NCI-H1436 (cell line): Measurements from ENCODE around the gene ACTL10.

Experiments
- DNase-seq: peaks from one replicate; lab custom pipeline; 2025; lab: John Stamatoyannopoulos, UW

ACTL10 gene

GRCh38 chr20:33664085-33664761 lies 2.5 kb upstream of the ACTL10 start:
- DNase-seq: no peak

GRCh38 chr20:33664762-33665144 lies 2.0 kb upstream of the ACTL10 start:
- DNase-seq: no peak

GRCh38 chr20:33667245-33667675 lies 517 bp downstream of the ACTL10 start:
- no peak for DNase-seq

DNA sequence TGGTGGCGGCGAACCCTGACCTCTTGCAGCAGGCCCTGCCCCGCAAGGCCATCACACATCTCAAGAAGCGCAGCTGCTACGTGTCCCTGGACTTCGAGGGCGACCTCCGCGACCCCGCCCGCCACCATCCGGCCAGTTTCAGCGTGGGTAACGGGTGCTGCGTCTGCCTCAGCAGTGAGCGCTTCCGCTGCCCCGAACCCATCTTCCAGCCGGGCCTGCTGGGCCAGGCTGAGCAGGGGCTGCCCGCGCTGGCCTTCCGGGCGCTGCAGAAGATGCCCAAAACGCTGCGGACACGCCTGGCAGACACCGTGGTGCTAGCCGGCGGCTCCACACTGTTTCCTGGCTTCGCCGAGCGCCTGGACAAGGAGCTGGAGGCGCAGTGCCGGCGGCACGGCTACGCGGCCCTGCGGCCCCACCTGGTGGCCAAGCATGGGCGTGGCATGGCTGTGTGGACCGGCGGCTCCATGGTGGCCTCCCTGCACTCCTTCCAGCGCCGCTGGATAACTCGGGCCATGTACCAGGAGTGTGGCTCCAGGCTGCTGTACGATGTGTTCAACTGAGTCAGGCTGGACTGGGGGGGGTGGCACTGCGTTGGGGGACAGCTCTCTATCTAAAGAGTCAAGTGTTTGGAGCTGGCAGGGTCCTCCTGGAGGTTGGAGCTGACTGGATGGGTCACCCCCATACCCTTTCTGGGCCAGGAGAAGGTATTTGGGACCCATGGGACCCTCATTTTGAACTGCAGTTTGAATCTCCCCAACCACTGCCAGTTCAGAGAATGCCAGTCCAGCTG lies 1.1 kb downstream of the ACTL10 start:
- no peak for DNase-seq

DNA sequence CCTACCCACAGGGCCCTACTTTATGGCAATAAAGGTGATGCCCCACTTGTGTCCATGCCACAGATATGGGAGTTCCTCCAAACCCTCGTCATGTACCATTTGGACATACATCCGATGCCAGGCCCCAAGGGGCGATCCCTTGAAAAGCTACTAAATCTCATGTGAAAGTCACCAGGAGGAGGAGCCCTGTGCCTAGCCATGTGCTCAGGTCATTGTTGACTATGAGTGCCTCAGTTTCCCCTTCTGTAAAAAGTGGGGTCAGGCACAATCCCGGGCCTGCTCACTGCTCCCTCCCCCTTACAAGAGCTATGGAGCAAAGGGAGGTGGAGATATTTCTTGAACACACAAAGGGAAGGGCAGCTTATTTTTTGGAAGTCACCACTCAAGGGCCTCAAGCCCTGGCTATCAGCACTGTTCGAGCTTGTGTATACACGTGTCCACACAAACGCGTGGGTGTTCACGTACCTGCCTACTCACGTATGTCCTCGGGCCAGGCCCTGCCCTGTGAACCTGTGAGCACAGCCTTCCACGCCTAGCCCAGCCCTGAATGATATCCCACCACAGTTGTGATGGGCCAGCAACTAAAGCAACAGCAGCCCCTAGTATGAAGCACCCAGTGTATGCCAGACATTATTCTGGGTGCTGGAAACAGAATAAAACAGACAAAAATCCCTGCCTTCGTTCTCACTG lies 1.9 kb downstream of the ACTL10 start:
- no peak for DNase-seq

DNA sequence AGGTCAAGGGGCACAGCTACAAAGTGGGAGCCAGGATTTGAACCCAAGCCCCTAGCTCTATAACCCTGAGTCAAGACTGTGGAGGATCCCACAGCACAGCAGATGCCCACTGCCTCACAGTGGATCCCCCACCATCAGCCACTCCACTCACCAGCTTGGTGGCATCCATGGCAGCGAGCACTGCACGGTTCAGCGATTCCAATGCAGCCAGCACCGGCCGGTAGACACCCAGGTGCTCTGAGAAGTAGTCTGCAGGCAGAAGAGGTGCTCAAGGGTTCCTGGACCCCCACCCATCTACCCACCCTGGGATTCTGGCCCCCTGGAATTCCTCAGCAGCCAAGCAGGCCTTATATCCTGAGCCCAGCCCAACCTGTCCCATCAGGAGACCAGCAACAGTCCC lies 2.5 kb downstream of the ACTL10 start:
- no peak for DNase-seq

DNA sequence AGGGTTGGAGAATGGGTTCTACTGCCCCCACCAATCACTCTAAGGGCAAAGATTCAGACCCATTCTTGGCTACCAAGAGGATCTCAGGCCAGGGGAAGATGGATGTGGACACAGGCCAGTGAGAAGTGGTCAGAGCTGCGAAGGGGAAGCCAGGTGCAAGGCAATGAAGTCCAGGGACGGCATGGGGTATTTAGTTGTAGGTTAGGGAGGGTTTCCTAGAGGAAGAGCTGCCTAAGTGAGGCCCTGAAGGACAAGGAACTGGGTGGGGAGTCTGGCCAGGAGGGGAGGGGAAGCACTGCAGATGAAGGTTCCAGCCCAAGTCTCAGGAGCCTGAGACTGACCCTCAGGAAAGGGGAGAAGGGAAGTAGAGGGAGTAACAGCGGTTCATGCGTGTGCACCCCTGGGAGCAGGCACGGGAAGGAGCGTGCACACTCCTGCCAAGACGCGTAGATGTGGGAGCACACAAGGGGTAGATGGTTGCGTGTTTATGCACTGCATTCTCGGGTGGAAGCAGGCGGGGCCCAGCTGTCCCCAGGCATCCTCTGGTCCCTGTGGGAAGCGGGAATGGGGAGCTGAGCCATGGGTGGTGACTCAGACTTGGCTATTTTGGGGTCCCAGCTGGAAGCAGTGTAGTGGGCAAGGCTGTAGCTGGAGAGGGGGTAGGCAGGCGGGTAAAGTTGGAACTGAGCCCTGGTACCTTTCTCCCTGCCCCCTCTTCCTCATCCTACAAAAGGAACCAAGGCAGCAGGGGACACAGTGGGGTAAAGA lies 3.3 kb downstream of the ACTL10 start:
- no peak for DNase-seq

DNA sequence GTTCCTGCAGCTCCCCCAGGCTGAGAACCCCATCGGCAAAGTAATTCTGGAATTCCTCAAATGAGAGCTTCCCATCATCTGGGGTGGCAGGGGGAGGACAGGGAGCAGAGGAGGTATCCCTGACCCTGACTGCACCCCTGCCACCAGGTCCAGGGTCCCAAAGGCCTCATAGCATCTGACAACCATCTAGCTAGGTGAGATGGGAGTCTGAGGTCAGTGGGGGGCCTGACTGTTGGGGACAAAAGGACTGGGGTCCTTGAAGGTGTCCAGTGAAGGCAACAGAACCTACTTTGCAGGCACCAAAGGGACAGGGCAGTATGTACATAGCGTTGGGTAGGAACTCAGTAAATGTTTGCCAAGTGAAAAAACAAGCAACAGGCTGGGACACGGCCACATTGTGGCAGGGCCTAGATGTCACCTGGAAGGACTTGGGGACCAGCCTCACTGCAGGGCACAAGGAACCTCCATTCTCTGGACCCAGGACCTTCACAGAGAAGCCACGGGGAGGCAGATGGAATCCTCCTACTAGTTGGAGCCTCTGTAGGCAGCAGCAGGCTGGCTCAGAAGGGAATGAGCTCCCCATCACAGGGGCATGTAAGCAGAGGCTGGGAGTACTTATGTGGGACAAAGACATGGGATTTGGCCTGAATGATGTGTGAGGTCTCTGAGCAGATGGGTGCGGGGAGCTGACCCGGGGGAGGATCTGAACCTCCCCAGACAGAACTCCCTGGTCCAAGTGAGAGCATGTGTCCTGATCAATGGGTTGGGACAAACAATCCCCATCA lies 4.2 kb downstream of the ACTL10 start:
- DNase-seq: no peak

GRCh38 chr20:33671573-33672288 lies 5.0 kb downstream of the ACTL10 start:
- DNase-seq: no peak

- DNase-seq: no peak
These were observed 5.8 kb downstream of the ACTL10 start for GRCh38 chr20:33672426-33673113.

DNA sequence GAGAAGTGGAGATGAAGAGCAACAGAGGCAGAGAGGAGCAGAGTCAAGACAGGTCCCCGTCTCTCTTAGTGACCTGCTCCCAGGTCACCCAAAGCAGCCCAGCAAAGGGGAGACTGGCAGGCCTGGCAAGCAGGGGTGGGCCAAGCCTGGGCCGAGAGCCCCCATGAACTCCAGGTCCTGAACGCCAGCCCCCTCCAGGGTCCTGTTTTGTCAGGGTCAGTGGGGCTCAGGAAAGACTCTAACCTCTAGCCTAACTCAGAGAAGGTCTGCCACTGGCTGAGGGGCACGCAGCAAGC lies 6.3 kb downstream of the ACTL10 start:
- no peak for DNase-seq

- no peak for DNase-seq
These were observed 6.9 kb downstream of the ACTL10 start for GRCh38 chr20:33673410-33674293.

GRCh38 chr20:33674294-33675135 lies 7.8 kb downstream of the ACTL10 start, which contains the start of gene NECAB3:
TSS of gene NECAB3 (minus strand) at chr20:33674428. CDS start at chr20:33674352, 76 bp downstream.
- peak; percentile 70 for DNase-seq

GRCh38 chr20:33675136-33675959 lies 8.6 kb downstream of the ACTL10 start:
- DNase-seq: no peak

- DNase-seq: no peak
These were observed 9.4 kb downstream of the ACTL10 start for GRCh38 chr20:33676121-33676520.

- DNase-seq: no peak
These were observed 10.2 kb downstream of the ACTL10 start for GRCh38 chr20:33676652-33677645.
